GM18867 (cell line): ENCODE results near the gene CFDP1.

Experiments
- ATAC-seq: cut with Tn5 transposase; IDR thresholded peaks from one replicate; pipeline ENCODE4 v1.9.1; 2021; ENCODE audit warnings: mild to moderate bottlenecking, moderate library complexity; ENCODE audit not compliant: unreplicated experiment

CFDP1 gene

GRCh38 chr16:75432828-75433731 lies at the start of gene CFDP1:
TSS of gene CFDP1 (minus strand) at chr16:75433503. CDS start at chr16:75433352, 151 bp downstream.
- ATAC-seq = peak; percentile 91

GRCh38 chr16:75482434-75483205 lies 49.3 kb upstream of the CFDP1 start:
- no peak for ATAC-seq

DNA sequence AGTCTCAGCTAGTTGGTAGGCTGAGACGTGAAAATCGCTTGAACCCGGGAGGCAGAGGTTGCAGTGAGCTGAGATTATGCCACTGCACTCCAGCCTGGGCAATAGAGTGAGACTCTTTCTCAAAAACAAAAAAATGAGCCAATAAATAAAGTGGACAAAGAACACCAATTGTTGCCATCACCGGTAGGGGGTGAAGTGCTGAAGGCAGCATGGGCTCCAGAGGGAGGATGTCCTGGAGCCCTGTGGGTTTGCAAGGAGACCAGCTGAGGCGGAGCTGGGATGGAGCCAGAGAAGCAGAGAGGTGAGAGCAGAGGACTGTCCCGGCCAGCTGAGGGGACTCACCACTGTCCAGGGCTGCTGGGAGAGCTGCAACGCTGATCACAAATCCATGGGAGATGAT lies 48.2 kb upstream of the CFDP1 start:
- ATAC-seq = no peak

- ATAC-seq = no peak
These were observed 46.2 kb upstream of the CFDP1 start for GRCh38 chr16:75479421-75479990.

DNA sequence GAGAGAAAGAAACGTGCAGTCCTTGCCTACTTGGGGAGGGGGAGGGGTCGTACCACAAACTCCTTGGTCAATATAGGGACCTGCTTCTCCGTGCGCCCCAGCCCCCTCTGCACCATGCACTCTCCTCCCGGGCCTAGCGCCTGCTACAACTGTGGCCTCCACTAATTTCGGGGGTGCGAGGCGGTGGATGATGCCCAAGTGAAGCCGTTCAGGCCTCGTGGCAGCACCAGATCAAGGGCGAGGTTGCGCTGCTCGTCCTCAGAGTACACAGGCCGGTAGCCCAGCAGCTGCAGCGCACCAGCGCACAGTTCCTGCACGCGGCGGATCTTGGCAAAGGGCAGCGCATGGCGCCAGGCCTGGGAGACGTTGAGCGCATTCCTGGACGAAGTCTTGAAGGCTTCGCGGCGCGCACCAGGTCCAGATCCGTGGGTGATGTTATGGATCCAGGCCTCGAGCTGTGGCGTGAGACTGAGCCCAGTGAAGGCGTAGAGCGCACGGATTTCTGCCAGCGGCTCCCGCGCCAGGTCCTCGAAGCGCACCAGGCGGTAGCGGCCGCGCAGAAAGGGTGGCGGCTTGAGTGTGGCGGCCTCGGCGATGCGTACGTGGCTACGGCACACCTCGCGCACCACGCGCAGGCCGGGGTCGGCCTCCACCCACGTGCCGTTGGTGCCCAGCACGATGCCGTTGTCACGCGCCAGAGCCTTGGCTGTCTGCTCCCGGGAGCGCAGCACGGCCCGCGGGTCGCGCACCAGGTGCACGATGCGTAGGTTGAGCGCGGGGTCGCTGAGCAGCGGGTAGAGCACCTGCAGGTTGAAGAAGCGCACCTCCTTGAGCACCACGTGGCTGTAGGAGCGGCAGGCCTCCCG lies 45.4 kb upstream of the CFDP1 start:
- ATAC-seq = no peak

DNA sequence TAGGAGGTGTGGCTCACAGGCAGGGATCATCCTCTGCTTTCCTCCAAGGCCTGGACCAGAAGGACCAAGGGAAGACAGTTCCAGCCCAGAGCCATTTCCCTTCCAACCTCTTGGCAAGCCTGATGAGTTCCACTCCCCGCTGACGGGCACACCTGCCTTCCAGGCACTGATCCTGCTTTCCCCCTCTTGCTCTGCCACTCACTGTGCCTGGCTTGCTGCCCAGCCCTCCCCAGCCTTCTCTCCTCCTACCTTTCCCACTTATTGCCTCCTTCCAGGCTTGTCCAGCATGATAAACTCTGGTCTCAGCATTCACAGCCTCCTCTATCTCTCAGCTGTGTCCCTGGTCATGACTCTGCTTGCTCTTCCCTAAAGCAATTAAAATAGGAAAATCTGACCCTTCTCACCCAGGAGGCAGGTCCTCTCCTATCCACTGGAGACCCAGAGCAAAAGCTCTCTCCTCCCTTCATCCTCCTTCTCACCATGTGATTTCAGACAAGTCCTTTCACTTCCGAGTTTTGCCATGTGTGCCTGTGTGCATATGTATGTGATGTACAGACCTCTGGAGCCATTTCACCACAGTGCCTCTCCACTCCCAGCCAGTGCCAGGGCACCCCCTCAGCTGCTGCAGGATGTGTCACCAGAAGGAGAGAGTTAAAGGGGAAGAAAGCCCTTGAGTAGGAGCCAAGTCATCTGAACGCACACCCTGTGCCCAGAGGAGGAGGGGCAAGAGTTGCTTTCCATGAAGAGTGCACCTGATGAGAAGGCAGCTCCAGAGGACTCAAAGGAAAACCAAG lies 44.6 kb upstream of the CFDP1 start:
- ATAC-seq = no peak

DNA sequence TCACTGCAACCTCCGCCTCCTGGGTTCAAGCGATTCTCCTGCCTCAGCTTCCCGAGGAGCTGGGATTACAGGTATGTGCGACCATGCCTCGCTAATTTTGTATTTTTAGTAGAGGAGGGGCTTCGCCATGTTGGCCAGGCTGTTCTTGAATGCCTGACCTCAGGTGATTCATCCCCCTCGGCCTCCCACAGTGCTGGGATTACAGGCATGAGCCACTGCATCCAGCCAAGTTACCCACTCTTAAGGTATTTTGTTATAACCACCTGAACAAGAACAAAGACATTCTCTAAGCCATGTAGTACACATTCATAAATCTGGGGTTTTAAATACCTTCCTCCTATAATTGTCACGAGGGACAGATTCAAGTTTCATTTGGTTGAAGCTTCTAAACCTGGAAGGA lies 43.5 kb upstream of the CFDP1 start:
- ATAC-seq = no peak

GRCh38 chr16:75475420-75475847 lies 42.1 kb upstream of the CFDP1 start:
- no peak for ATAC-seq

DNA sequence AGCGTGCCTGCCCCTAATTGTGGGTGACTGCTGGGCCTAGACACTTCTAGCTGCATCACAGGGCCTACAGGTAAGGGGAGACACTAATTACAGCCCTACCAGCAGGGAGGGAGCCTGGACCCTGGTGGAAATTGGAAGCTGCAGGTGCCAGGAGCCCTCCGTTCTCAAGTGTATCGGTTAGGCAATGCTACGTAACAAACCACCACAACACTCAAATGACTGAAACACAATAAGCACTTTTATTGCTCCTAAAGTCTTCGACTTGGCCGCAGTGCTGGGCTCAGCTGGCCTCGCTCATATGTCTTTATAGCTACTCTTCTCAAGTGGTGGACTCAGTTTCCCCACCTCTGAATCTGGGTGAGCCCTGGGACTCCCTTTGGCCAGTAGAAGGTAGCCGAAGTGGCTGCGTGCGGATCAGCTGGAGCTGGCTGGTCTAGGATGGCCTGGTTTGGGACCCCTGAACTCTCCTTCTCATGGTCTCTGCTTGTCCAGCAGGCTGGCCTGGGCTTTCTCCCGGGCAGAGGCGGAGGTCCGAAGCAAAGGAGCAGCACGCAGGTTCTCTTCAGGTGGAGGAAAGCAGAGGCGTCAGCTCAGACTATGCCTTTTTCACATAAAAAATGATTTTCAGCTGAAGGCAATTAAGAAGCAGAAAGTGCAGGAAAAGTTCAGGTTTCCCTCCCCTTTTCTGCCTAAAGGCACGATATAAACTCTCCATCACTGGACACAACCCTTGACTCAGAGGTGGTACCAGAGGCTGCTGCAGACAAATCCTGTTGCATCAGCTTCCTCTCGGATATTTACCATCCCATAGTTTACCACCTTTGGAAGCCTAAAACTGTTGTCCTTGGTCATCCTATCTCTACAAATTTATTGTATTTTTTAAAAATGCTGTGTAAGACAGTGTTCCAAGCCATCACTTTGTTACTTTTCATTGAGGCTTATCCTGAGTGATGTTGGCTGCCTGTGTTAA lies 39.9 kb upstream of the CFDP1 start:
- no peak for ATAC-seq

- ATAC-seq = peak; percentile 78
These were observed 38.7 kb upstream of the CFDP1 start for GRCh38 chr16:75471723-75472633.

DNA sequence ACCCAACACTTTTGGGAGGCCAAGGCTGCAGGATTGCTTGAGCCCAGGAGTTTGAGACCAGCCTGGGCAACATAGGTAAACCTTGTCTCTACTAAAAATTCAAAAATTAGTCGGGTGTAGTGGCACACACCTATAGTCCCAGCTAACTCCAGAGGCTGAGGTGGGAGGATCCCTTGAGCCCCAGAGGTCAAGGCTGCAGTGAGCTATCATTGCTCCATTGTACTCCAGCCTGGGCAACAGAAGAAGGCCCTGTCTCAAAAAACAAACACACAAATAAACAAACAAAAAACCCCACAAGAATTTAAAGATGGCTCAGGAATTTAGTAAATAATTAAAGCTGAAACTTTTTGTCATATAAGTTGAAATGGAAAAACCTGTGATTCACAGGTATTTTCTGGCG lies 33.5 kb upstream of the CFDP1 start:
- ATAC-seq = no peak

DNA sequence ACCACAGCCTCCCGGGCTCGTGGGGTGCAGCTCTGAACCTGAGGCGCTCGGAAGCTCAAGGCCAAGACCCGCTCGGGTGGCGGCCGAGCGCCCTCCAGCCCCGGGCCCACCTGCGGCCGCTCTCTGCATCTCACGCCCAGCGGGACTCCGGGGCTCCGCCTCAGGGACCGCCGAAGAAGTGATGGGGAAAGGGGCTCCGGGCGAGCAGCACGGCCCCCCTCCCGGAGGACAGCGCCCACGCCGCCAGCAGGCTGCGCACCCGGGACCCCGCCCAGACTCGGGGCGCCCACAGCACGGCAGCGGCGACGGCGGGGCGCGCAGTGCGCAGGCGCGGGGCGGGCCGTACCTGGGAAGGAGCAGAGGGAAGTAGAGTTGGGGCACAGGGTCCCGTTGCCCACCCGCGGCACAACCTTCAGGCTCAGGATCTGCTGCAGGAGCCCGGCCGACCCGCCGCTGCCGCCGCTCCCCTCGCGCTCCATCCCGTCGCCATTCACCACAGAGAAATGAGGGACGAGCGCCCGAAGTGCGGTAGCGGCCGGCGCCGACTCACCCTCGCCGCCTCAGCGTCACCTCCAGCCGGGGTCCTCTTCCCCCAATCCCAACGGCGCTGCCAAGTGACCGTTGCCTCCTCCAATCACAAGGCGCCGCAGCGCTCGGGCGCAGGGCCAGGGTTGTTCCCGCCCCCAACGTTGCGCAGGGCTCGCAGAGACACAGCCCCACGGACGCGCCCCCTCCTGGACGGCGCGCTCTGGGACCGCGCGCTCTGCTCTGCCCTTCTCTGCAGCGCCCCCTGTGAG lies 31.0 kb upstream of the CFDP1 start, which contains the start of gene TMEM170A:
TMEM170A (minus strand) TSS at position 568 of the 797 bp plus-strand sequence; CDS start at position 479, 89 bp downstream.
- ATAC-seq = peak; percentile 90

DNA sequence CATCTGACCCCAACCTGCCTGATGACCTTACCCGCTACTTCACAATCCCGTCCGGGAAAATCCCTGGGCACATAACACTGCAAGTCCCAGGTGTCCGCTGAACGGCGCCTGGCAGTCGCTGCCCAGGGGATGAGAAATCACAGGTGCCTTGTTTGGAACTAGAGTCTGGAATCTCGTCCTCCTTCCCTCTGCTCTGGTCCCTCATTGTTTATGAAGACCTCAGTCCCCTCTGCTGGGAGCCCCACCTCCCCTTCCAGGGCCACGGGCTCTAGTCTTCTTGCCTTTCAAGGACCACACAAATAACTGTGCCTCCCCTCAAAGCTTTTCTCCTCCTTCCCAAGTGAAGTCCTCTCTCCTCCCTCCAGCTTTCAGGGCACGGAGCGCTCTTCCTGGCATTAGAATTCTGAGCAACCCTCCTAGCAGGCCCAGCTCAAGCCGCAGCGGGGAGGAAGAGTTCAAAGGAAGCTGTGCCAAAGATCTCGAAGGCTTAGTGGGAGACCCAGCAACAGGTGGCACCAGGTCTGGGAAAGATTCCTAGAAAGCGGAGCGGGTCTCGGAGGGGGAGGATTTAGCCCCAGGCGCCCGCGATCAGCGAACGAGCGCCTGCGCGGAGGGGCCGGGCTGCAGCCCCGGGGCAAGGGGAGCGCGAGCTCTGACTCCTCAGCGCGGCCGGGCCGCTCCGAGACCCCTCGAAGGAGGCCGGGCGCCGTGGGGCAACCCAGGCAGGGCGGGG lies 30.3 kb upstream of the CFDP1 start:
- ATAC-seq = peak; percentile 14

GRCh38 chr16:75462806-75463205 lies 29.5 kb upstream of the CFDP1 start:
- ATAC-seq = peak; percentile 31

- ATAC-seq = no peak
These were observed 28.3 kb upstream of the CFDP1 start for GRCh38 chr16:75461575-75461974.

DNA sequence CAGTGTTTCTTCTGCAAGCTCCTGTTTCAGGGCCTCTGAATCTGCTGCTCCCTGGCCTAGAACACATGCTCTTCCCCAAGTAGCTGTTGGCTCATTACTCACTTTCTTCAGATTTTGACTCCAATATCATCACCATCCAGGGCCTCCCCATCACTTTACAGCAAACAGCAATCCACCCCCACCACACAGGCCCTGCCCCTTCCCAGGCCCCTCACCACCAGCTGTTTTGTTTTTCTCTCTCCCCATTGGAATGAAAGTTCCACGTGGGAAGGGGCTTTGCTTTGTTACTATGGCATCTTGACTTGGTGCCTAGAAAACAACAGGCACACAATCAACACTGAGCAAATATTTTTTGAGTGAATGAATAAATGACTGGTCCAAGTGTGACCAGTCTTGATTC lies 27.1 kb upstream of the CFDP1 start:
- ATAC-seq = no peak
